ENCODE measurements around the gene GALNT2. TPM values are rescaled to one million over a fixed set of nuclear protein-coding genes. Genes with fewer than 3 reads are reported as not detected.

Gene GALNT2
- total RNA-seq, 4 donors from 2014 or later, result 41.7 to 56.4 (median 50.7) TPM

GRCh38 chr1:230044729-230045128 is 22.3 kb upstream of the GALNT2 start:
- TF ChIP-seq, protein P1, sequence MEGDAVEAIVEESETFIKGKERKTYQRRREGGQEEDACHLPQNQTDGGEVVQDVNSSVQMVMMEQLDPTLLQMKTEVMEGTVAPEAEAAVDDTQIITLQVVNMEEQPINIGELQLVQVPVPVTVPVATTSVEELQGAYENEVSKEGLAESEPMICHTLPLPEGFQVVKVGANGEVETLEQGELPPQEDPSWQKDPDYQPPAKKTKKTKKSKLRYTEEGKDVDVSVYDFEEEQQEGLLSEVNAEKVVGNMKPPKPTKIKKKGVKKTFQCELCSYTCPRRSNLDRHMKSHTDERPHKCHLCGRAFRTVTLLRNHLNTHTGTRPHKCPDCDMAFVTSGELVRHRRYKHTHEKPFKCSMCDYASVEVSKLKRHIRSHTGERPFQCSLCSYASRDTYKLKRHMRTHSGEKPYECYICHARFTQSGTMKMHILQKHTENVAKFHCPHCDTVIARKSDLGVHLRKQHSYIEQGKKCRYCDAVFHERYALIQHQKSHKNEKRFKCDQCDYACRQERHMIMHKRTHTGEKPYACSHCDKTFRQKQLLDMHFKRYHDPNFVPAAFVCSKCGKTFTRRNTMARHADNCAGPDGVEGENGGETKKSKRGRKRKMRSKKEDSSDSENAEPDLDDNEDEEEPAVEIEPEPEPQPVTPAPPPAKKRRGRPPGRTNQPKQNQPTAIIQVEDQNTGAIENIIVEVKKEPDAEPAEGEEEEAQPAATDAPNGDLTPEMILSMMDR (IDR thresholded peaks at IDR 0.05; ENCODE audit: low read depth), result no peak

GRCh38 chr1:230047114-230047865 is 19.7 kb upstream of the GALNT2 start:
- TF ChIP-seq, protein P1 (IDR thresholded peaks at IDR 0.05; ENCODE audit: low read depth), result no peak

GRCh38 chr1:230048322-230048721 is 18.7 kb upstream of the GALNT2 start:
- TF ChIP-seq, protein P1 (IDR thresholded peaks at IDR 0.05; ENCODE audit: low read depth), result no peak

DNA sequence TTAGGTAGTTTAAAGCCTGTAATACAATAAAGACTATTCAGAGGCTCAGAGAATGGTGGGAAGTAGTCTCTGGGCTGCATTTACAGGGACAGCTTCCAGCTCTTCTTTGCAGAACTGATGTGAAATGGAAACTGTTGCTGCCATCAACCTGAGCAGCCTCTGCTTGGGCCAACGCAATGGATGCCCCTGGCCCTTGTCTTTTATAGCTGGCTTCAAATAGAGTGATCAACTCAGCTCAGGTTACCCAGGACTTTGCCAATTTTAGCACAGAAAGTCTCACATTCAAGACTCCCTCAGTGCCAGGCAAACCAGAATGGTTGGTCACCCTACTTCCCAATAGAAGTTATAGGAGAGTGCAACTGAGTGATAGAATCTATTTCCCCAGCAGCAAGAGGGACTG is 18.1 kb upstream of the GALNT2 start:
- TF ChIP-seq, protein P1 (IDR thresholded peaks at IDR 0.05; ENCODE audit: low read depth), result no peak

- TF ChIP-seq, protein P1 (IDR thresholded peaks at IDR 0.05; ENCODE audit: low read depth), result no peak
These were observed 17.3 kb upstream of the GALNT2 start for GRCh38 chr1:230049731-230050130.

DNA sequence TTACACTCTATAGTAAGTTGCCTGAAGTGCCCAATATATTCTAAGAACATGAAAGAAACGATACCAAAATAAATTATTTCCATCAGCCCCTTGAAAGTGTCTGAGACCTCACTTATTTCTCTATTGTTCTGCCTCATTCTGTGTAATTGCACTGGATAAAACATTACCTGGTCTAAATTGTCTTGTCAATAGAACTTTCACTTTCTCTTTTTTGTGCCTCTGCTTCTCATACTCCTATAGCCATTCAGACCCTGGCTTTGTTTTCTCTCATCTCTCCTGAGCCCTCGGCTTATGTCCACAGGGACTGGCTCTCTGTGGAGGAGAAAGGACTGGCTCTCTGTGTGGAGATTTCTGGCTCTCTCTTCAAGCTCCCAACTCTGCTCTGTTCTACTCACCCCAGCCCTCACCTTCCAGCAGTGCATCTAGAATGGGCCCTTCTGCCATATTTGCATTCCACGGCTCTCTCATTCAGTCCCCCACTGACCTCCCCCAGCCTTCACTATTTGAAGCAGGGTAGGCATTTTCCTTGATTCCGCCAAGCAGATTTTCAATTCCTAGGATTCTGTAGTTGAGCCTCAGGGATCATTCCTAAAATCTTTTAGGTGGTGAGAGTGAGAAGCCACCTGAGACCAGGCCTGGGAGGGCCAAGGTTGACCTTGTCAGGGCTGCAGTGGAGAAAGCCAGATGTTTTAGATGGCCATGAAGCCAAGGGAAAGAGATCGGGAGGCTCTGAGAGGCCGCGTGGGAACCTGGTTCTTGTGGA is 15.9 kb upstream of the GALNT2 start:
- TF ChIP-seq, protein P1 (IDR thresholded peaks at IDR 0.05; ENCODE audit: low read depth), result no peak

GRCh38 chr1:230052018-230052417 is 15.0 kb upstream of the GALNT2 start:
- TF ChIP-seq, protein P1 (IDR thresholded peaks at IDR 0.05; ENCODE audit: low read depth), result no peak

All from subcutaneous adipose tissue (tissue), 4 donors.